T-helper 1 cell treated with Interleukin-12 subunit alpha and Interleukin-12 subunit beta and Interleukin-4 antibody, amounts not matched to agents 30 μg/mL and 1 μg/mL, for 36 hours (primary cell): ENCODE data around the gene PACRGL.
"Not testable (repeated sequence)": the region's sequence is repeated elsewhere in the genome, so short reads cannot be mapped to it uniquely, and the experiment has no call there.

Source experiments
- H3K27ac Mint-ChIP-seq: one replicate; pipeline ENCODE4 v1.8.0; 2021; ENCODE audit warnings: mild to moderate bottlenecking, mixed read lengths
- H3K27me3 Mint-ChIP-seq: one replicate; pipeline ENCODE4 v1.8.0; 2021; ENCODE audit warnings: low read depth, mixed read lengths
- H3K36me3 Mint-ChIP-seq: one replicate; pipeline ENCODE4 v1.8.0; 2021; ENCODE audit warnings: low read depth, mixed read lengths
- H3K4me1 Mint-ChIP-seq: one replicate; pipeline ENCODE4 v1.8.0; 2021; ENCODE audit warnings: low read depth, mixed read lengths
- H3K4me3 Mint-ChIP-seq: one replicate; pipeline ENCODE4 v1.8.0; 2021; ENCODE audit warnings: mild to moderate bottlenecking, moderate library complexity, mixed read lengths
- H3K9me3 Mint-ChIP-seq: one replicate; pipeline ENCODE4 v1.8.0; 2021; ENCODE audit warnings: mixed read lengths

Gene PACRGL

DNA sequence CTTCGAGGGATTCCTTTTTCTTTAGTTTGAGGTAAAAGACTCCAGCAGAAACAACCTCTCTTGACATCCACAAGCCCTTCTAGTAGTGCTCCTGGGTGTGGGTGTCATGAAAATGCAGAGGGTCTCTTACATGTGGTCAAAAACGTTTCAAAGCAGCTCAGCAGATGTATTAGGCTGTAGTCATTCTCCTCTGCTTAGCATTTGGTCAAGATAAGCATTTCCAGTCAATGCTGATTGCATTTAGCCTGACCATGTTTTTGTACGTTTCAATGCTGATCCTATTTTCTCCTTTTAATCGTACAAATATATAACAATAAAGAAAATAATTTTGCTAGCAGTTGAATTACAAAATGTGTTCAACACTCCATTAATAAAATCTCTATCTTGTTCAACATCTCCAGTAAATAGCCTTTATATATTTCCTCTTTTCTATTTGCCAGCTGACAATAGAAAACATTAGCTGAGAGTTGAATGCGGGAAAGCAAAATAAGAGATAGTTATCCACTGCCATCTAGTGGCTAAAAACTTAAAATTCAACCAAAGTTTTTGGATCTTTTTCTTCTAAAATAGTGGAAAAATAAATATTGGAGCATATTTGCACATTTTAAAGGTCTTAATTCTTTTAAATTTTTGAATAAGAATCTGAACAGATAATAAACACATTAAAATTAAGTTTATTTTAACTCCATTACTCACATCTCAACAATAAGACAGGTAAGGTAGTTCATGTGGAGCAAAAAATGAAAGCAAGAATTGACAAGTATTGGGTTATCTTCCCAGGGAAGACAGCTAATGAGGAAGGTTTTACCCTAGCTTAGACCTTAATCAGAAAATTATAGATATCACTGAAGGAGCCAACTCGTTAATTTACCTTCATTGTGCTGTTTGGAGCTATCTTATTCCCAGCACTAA, 15.2 kb upstream of the PACRGL start:
- H3K36me3 Mint-ChIP-seq: no peaks in the 10 kb centered on the region
- no peak overlapping the region for H3K27ac Mint-ChIP-seq
- peaks cover 11% of the 10 kb centered on the region for H3K27me3 Mint-ChIP-seq
- no peak overlapping the region for H3K4me3 Mint-ChIP-seq
- H3K4me1 Mint-ChIP-seq: no peaks in the 10 kb centered on the region
- H3K9me3 Mint-ChIP-seq: no peaks in the 10 kb centered on the region

DNA sequence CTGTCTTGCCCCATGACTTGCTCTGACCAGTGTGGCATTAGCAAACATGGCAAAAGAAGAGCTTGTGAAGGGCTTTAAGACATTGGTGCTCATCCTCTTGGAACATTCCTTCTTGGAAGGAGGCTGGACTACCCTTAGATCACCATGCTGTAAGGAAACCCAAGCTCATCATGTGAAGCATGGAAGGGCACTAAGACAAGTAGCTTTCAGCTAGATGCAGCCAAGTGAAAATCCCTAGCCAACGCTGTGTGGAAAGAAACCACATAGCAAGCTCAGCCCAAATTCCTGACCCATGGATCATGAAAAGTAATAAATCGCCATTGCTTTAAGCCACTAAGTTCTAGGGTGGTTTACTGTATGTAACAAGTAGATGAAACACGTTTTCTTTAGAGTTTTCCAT, 12.4 kb upstream of the PACRGL start:
- Mint-ChIP-seq H3K4me3 (no peak overlapping the region), H3K36me3 (no peaks in the 10 kb centered on the region), H3K27me3 (peaks cover 8% of the 10 kb centered on the region), H3K27ac (no peak overlapping the region), H3K4me1 (no peaks in the 10 kb centered on the region), H3K9me3 (no peaks in the 10 kb centered on the region)

DNA sequence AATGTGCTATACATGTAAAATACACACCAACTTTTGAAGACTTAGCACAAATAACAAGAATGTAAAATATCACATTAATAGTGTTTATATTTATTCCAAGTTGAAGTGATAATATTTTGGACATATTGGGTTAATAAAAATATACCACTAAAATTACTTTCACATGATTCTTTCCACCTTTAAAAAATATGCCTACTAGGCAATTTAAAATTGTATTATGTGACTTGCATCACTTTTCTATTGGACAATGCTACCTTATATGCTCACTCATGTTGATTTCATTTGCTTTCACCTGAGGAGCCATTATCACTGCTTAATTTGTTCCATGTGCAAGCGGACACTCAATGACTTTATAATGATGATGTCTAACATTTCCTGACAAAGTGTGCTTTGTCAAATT, 3.4 kb upstream of the PACRGL start:
- H3K36me3 Mint-ChIP-seq: no peaks in the 10 kb centered on the region

DNA sequence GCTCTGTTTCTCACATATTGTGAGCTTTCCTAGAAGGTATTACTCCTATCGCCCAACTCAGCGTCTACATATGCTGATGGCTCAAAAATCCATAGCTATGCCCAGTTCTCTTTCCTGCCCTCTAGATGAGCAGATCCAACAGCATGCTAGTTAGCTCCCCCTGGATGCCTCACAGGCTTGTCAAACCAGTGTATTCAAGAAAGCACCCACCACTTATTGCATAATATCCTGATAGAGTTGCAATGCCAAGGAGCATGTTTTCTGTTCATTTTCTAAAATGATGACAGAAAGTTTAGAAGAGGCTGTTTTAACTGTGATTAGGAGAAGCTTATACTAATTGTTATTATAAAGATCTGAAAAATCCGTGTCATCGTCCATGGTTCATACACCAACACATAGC, 1.9 kb upstream of the PACRGL start:
- H3K4me1 Mint-ChIP-seq: peaks cover 14% of the 10 kb centered on the region
- H3K36me3 Mint-ChIP-seq: no peaks in the 10 kb centered on the region
- H3K27me3 Mint-ChIP-seq: no peaks in the 10 kb centered on the region
- H3K4me3 Mint-ChIP-seq: no peak overlapping the region
- no peak overlapping the region for H3K27ac Mint-ChIP-seq
- no peaks in the 10 kb centered on the region for H3K9me3 Mint-ChIP-seq

More for the DNA sequence above, 3.4 kb upstream of the PACRGL start:
- H3K4me3 Mint-ChIP-seq: no peak overlapping the region
- H3K27me3 Mint-ChIP-seq: no peaks in the 10 kb centered on the region
- H3K27ac Mint-ChIP-seq: no peak overlapping the region
- no peaks in the 10 kb centered on the region for H3K9me3 Mint-ChIP-seq
- peaks cover 10% of the 10 kb centered on the region for H3K4me1 Mint-ChIP-seq

DNA sequence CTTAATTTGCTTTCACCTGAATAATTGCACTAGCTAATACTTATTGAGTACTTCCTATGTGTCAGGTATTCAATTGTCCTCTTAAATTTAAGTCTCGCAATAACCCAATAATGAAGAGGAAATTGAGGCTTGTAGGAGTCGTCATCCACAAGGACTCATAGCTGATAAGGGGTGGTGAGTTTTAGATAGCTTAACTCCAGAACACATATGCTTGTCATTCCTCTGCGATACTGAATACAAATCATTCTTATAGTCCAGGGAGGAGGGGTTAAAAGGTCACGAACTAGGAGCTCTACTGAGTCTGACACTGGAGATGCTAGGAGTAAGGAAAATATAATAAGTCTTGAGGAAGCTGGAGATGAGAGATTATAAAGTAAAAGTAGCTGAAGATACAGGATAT, 1.4 kb upstream of the PACRGL start:
- H3K4me3 Mint-ChIP-seq: peak overlapping the region; percentile 79

DNA sequence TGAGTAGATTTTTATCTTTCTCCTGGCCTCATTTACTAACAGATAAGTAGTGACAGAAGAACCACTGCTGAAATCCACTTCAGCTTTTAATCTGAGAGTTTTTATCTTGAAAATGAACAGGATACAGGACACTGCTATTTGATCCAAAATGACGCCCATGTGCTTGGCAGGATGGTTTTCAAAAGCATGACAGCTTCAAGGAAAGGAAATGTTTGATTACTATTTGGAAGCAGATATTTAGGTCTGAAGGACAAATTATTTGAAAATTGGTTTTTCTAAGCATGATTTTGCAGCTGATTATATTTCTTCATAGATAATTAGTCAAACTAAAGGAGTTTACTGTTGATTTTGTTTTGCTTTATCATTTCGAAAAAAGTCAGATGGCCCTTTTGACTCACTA, 11.1 kb downstream of the PACRGL start:
- Mint-ChIP-seq H3K27ac (no peak overlapping the region), H3K27me3 (no peaks in the 10 kb centered on the region), H3K4me3 (no peak overlapping the region), H3K4me1 (no peaks in the 10 kb centered on the region), H3K9me3 (peaks cover 2% of the 10 kb centered on the region), H3K36me3 (peaks cover 17% of the 10 kb centered on the region)

More for the DNA sequence above, 1.4 kb upstream of the PACRGL start:
- peaks cover 14% of the 10 kb centered on the region for H3K4me1 Mint-ChIP-seq
- H3K27ac Mint-ChIP-seq: no peak overlapping the region
- H3K9me3 Mint-ChIP-seq: no peaks in the 10 kb centered on the region
- H3K36me3 Mint-ChIP-seq: no peaks in the 10 kb centered on the region
- H3K27me3 Mint-ChIP-seq: no peaks in the 10 kb centered on the region

DNA sequence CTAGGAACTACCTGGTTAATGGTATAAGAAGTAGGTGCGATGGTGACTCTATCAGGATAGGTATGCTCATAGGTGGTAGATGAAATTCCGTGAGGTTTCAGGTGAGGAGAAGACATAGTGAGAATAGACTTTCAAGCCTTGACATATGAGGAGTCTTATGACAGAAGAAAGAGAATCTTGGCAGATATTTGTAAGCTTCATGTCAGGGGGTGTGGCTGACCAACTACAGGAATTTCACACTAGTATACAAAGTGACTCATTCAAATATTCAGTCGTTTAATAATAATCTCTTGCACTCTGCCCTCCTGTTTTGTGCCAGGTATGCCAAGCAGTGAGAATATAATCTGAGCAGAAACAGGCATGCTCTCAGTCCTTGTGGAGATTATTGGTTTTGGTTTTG, 22.8 kb downstream of the PACRGL start:
- no peaks in the 10 kb centered on the region for H3K27me3 Mint-ChIP-seq
- peaks cover 47% of the 10 kb centered on the region for H3K36me3 Mint-ChIP-seq
- H3K27ac Mint-ChIP-seq: no peak overlapping the region
- peaks cover 13% of the 10 kb centered on the region for H3K9me3 Mint-ChIP-seq
- H3K4me3 Mint-ChIP-seq: no peak overlapping the region
- no peaks in the 10 kb centered on the region for H3K4me1 Mint-ChIP-seq

DNA sequence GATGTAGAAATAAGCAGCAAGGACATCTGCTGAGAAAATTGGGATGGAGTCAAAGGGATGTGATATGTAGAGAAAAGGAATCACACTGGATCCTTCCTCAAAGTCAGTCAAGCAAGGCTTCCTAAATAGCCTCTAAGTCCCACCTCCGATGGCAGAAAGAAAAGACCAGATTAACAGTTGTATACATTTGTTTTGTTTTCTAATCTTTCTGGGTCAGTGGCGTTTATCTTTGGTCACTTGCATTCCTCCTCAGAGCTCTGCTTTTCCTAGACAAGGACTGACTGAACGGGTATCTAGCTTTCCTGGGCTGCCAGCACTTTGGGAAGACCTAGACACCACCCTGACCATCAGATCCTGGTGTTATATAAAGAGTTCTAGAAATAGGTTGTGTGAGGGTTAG, 23.2 kb downstream of the PACRGL start:
- Mint-ChIP-seq H3K4me1 (no peaks in the 10 kb centered on the region), H3K4me3 (no peak overlapping the region), H3K36me3 (peaks cover 43% of the 10 kb centered on the region), H3K9me3 (peaks cover 13% of the 10 kb centered on the region), H3K27ac (no peak overlapping the region), H3K27me3 (no peaks in the 10 kb centered on the region)

DNA sequence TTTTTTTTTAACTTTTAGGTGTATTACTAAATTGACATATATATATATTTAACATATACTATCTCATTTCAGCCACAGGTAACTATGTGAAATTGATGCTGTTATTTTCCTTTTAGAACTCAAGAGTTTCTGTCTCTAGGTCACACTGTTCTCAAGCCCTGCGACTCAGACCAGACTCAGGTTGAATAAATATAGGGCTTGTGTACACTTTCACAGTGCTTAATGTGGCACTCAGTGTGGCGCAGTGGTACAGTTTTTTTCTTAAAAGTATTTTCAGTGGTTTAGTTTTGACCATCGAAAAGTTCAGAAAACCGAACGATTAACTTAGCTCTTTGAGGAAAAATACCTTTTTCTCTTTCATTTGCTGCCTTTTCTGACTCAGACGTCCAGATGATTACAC, 24.7 kb downstream of the PACRGL start:
- no peaks in the 10 kb centered on the region for H3K4me1 Mint-ChIP-seq
- H3K27me3 Mint-ChIP-seq: no peaks in the 10 kb centered on the region
- peaks cover 35% of the 10 kb centered on the region for H3K36me3 Mint-ChIP-seq
- H3K27ac Mint-ChIP-seq: no peak overlapping the region
- peaks cover 13% of the 10 kb centered on the region for H3K9me3 Mint-ChIP-seq
- H3K4me3 Mint-ChIP-seq: no peak overlapping the region

DNA sequence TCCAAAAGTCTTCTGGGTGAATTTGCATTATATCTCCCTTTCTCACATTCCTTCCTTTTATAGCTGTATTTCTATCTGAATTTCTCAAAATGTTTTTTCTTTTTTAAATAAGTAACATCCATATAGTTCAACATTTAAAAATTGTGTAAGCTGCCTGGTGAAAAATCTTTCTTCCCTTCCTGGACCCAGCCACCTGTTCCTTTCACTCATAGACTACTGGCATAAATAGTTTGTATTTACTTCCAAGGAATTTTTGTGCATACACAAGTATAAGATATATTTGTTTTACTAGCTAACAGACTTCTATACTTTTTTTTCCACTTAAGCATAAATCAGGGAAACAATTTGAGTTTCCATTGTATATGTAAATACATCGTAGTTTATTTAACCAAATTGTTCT, 35.7 kb downstream of the PACRGL start:
- H3K36me3 Mint-ChIP-seq: peaks cover 14% of the 10 kb centered on the region
- H3K27ac Mint-ChIP-seq: no peak overlapping the region
- H3K27me3 Mint-ChIP-seq: no peaks in the 10 kb centered on the region
- peaks cover 32% of the 10 kb centered on the region for H3K9me3 Mint-ChIP-seq
- no peak overlapping the region for H3K4me3 Mint-ChIP-seq
- no peaks in the 10 kb centered on the region for H3K4me1 Mint-ChIP-seq

DNA sequence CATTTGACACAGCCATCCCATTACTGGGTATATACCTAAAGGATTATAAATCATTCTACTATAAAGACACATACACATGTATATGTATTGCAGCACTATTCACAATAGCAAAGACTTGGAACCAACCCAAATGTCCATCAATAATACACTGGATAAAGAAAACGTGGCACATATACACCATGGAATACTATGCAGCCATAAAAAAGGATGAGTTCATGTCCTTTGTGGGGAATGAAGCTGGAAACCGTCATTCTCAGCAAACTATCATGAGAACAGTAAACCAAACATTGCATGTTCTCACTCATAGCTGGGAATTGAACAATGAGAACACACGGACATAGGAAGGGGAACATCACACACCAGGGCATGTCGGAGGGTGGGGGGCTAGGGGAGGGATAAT, 45.7 kb downstream of the PACRGL start:
- H3K36me3 Mint-ChIP-seq, H3K27ac Mint-ChIP-seq, H3K4me3 Mint-ChIP-seq, H3K4me1 Mint-ChIP-seq, H3K27me3 Mint-ChIP-seq: not testable (repeated sequence)
- peaks cover 24% of the 10 kb centered on the region for H3K9me3 Mint-ChIP-seq

DNA sequence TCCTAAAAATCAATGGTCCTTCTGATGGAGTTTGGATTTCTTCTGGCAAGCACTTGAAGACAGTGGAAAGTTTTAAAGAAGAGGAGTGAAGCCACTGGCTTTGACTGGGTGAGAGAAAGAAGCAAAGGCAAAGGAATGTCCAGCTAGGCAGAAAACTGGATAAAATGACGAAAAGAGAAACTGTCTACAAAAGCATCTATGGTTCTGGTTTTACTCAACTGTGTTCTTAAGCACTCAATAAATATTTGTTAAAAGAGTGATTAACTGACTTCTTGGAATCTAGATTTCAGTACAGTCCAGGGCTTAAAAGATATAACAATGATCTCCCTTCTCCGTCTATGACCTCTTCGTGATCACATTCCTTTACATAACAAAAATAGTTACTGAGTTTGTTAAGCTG, 52.4 kb downstream of the PACRGL start:
- no peak overlapping the region for H3K27ac Mint-ChIP-seq
- peaks cover 4% of the 10 kb centered on the region for H3K9me3 Mint-ChIP-seq
- H3K27me3 Mint-ChIP-seq: no peaks in the 10 kb centered on the region
- no peaks in the 10 kb centered on the region for H3K36me3 Mint-ChIP-seq
- no peak overlapping the region for H3K4me3 Mint-ChIP-seq
- H3K4me1 Mint-ChIP-seq: no peaks in the 10 kb centered on the region

DNA sequence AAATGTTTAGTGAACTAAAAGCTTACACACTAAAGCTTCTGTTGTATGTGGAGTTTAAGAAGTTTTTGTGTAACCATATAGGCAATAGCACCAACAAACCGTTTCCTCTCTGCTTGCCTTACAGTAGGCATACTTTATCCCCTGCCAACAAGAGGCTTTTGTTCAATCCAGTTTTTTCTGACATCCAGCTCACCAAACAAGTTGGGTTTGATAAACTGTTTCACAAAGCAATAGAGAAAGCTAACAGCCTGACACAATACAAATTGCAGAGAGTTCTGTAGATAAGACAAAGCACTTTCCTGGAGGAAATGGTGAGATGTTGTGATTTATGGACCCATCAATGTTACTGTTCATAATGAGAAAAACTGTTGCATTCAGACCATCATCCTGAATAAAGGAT, 53.8 kb downstream of the PACRGL start:
- H3K4me3 Mint-ChIP-seq: no peak overlapping the region
- no peaks in the 10 kb centered on the region for H3K4me1 Mint-ChIP-seq
- no peak overlapping the region for H3K27ac Mint-ChIP-seq
- H3K36me3 Mint-ChIP-seq: no peaks in the 10 kb centered on the region
- no peaks in the 10 kb centered on the region for H3K27me3 Mint-ChIP-seq
- peaks cover 4% of the 10 kb centered on the region for H3K9me3 Mint-ChIP-seq

DNA sequence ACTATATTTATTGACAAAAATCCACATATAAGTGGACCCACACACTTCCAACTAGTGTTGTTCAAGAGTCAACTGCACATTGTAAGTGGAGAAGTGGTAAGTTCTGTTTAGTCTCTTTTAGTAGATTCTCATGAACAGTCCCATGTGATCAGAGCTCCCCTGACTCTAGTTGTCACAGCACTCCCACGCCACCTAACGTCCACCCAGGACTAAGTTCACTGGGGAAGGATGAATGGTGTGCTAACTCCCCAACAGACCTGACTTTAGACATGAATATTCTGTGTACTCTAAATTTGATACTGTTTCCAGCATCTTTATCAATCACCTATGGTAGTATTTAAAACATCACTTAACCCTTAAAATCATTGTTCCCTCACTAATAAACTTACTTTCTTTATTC, 59.8 kb downstream of the PACRGL start:
- no peak overlapping the region for H3K27ac Mint-ChIP-seq
- H3K36me3 Mint-ChIP-seq: no peaks in the 10 kb centered on the region
- no peaks in the 10 kb centered on the region for H3K9me3 Mint-ChIP-seq
- H3K4me3 Mint-ChIP-seq: no peak overlapping the region
- no peaks in the 10 kb centered on the region for H3K4me1 Mint-ChIP-seq
- no peaks in the 10 kb centered on the region for H3K27me3 Mint-ChIP-seq

DNA sequence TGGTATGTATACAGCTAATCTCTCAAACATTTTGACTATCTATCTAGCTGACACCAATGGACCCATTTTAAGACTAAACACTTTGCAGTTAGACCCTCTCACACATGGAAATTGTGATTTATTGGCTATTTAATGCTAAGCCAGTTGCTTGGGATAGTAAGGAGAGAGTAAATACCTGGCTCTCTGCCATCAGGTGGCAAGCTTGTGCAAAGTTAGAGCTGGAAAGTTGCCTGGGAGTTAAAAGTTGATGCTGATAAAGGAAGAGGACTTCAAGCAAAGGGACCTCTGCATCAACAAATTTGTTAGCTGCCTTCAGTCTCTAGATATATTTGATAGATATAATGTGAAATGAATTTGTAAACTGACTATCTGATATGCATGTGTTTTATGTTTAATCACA, 61.1 kb downstream of the PACRGL start:
- Mint-ChIP-seq H3K9me3 (no peaks in the 10 kb centered on the region), H3K4me3 (no peak overlapping the region), H3K4me1 (no peaks in the 10 kb centered on the region), H3K27ac (no peak overlapping the region), H3K27me3 (no peaks in the 10 kb centered on the region), H3K36me3 (no peaks in the 10 kb centered on the region)
